Retina (tissue), 1 donor: Measurements from ENCODE around the gene NUBP1.
"Not testable (repeated sequence)": the region's sequence is repeated elsewhere in the genome, so short reads cannot be mapped to it uniquely, and the experiment has no call there.

Experiments
- DNase-seq: peaks from one replicate; pipeline ENCODE4 v3.0.0-alpha.2; 2016

The NUBP1 gene

GRCh38 chr16:10752843-10753523 lies 9.3 kb downstream of the NUBP1 start:
- DNase-seq, result no peak

- DNase-seq, result no peak
Measured at GRCh38 chr16:10753670-10754069, 10.0 kb downstream of the NUBP1 start.

GRCh38 chr16:10754941-10755340 lies 11.3 kb downstream of the NUBP1 start:
- no peak for DNase-seq

GRCh38 chr16:10756574-10756973 lies 12.9 kb downstream of the NUBP1 start:
- DNase-seq, result no peak

- no peak for DNase-seq
Measured at GRCh38 chr16:10760858-10761257, 17.2 kb downstream of the NUBP1 start.

GRCh38 chr16:10761373-10761772 lies 17.7 kb downstream of the NUBP1 start:
- DNase-seq, result no peak

- DNase-seq, result no peak
Measured at GRCh38 chr16:10762336-10763016, 18.8 kb downstream of the NUBP1 start.

GRCh38 chr16:10763456-10763855 lies 19.8 kb downstream of the NUBP1 start:
- no peak for DNase-seq

- no peak for DNase-seq
Measured at GRCh38 chr16:10765772-10766171, 22.1 kb downstream of the NUBP1 start.

- DNase-seq, result no peak
Measured at GRCh38 chr16:10767127-10767526, 23.5 kb downstream of the NUBP1 start.

GRCh38 chr16:10769381-10769780 lies 25.7 kb downstream of the NUBP1 start:
- DNase-seq, result no peak

GRCh38 chr16:10770907-10771306 lies 27.3 kb downstream of the NUBP1 start:
- no peak for DNase-seq

GRCh38 chr16:10776280-10776679 lies 32.6 kb downstream of the NUBP1 start:
- DNase-seq, result no peak

- DNase-seq, result not testable (repeated sequence)
Measured at GRCh38 chr16:10776923-10777322, 33.3 kb downstream of the NUBP1 start.

- no peak for DNase-seq
Measured at GRCh38 chr16:10777356-10777755, 33.7 kb downstream of the NUBP1 start.

- not testable (repeated sequence) for DNase-seq
Measured at GRCh38 chr16:10779908-10780307, 36.3 kb downstream of the NUBP1 start.

GRCh38 chr16:10780628-10781027 lies 37.0 kb downstream of the NUBP1 start:
- DNase-seq, result no peak

- no peak for DNase-seq
Measured at GRCh38 chr16:10782628-10783027, 39.0 kb downstream of the NUBP1 start.

GRCh38 chr16:10787304-10787703 lies 43.7 kb downstream of the NUBP1 start:
- peak; percentile 71 for DNase-seq

- not testable (repeated sequence) for DNase-seq
Measured at GRCh38 chr16:10788630-10789029, 45.0 kb downstream of the NUBP1 start.

- DNase-seq, result no peak
Measured at GRCh38 chr16:10791048-10791447, 47.4 kb downstream of the NUBP1 start.

- no peak for DNase-seq
Measured at GRCh38 chr16:10799736-10800135, 56.1 kb downstream of the NUBP1 start.

- no peak for DNase-seq
Measured at GRCh38 chr16:10805334-10805733, 61.7 kb downstream of the NUBP1 start.

- DNase-seq, result no peak
Measured at GRCh38 chr16:10806698-10807097, 63.1 kb downstream of the NUBP1 start.

- DNase-seq, result no peak
Measured at GRCh38 chr16:10808218-10808617, 64.6 kb downstream of the NUBP1 start.
